DND-41 (cell line): Measurements from ENCODE around the gene APBA3.

Experiments
- CTCF ChIP-seq: IDR thresholded peaks from 2 replicates; pipeline ENCODE4 v1.5.1; 2012; ENCODE audit warnings: borderline replicate concordance, low read length, moderate library complexity, mild to moderate bottlenecking; ENCODE audit not compliant: poor library complexity, severe bottlenecking; ENCODE audit errors: extremely low read depth
- EZH2 ChIP-seq: IDR thresholded peaks from 3 replicates; pipeline ENCODE4 v1.6.1; 2012; ENCODE audit warnings: borderline replicate concordance, low read depth, mild to moderate bottlenecking, moderate library complexity, low read length, inconsistent platforms; ENCODE audit not compliant: severe bottlenecking

DNA sequence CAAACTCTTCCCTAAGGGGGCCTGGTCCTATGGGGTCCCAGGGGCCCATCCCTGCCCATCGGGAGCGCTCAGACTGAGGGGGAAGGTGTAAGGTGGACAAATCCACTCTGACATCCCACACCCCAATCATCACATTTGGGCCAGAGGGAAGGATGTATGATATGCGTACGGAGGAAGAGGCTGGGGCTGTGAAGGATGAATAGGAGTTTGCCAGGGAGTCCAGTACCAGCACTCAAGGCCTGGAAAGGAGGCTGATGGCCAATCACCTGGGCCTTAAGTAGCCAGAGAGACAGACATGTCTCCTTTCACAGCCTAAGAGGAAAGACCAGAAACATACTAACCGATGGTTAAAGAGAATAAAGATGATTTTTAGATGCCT, 38.4 kb downstream of the APBA3 start:
- TF ChIP-seq CTCF (no peak), EZH2 (no peak)
